Muscle layer of colon (tissue), 2 donors: ENCODE measurements around the gene YES1.

Source experiments
- H3K27ac ChIP-seq: one replicate; pipeline ENCODE4 v1.7.0; 2013; ENCODE audit warnings: low read depth, mild to moderate bottlenecking, low read length, moderate library complexity
- H3K27me3 ChIP-seq, 2 donors: one replicate each; pipeline ENCODE4 v1.7.0; 2013; ENCODE audit warnings: low read length in 2 of 2, mild to moderate bottlenecking in 2 of 2; ENCODE audit not compliant: insufficient read depth in 2 of 2, control insufficient read depth in 1 of 2
- H3K36me3 ChIP-seq: one replicate; pipeline ENCODE4 v1.7.0; 2013; ENCODE audit warnings: mild to moderate bottlenecking, low read length; ENCODE audit not compliant: insufficient read depth
- H3K4me1 ChIP-seq: one replicate; pipeline ENCODE4 v1.7.0; 2013; ENCODE audit warnings: mild to moderate bottlenecking, low read length; ENCODE audit not compliant: insufficient read depth
- H3K4me3 ChIP-seq, 2 donors: one replicate each; pipeline ENCODE4 v1.7.0; 2013; ENCODE audit warnings: low read length in 2 of 2, low read depth in 1 of 2, mild to moderate bottlenecking in 1 of 2, moderate library complexity in 1 of 2
- H3K9ac ChIP-seq: one replicate; pipeline ENCODE4 v1.7.0; 2013; ENCODE audit warnings: low read length
- H3K9me3 ChIP-seq: one replicate; pipeline ENCODE4 v1.7.0; 2013; ENCODE audit warnings: mild to moderate bottlenecking, low read length
- donor health status: abdominal sarcoma.
- donor health status: Adenocarcinoma of cecum.

The YES1 gene

DNA sequence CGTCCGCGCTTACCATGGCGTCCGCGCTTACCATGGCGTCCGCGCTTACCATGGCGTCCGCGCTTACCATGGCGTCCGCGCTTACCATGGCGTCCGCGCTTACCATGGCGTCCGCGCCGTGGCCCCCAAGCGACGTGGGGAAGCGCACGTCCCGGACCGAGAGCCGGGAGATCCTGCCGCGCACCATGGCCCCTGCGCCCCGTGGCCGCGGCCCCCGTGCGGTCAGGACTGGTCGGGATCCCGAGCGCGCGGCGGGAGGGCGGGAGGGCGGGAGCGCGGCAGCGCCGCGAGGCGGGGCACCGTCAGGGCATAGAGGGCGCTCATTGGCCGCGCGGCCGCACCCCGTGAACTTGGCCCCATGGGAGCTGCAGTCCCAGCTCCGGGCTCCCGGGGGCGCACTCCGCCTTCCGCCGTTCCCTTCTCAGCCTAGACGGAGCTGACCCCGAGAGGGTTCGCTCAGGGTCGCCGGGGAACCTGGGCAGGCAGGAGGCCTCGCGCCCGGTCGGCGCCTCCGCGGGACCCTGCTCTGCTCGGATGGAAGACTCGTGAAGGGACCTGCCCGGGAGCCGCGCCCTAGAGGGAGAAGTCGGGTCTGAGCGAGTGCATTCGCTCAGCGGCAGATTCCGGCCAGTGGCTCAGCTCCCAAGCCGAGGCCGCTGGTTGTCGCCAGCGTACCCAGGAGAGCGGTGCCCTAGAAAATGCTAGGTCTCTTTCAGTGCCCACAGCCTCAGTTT, 99.5 kb downstream of the YES1 start, which contains the start of gene ENOSF1:
Gene ENOSF1, minus strand, starts transcription at position 230 of the 734 bp plus-strand sequence. Its CDS starts 43 bp downstream, at position 187.
- Histone ChIP-seq H3K4me3 (peak within 1 kb of the TSS; percentile 60 to 91), H3K36me3 (peaks cover 11% of the 10 kb centered on the region), H3K4me1 (peaks cover 15% of the 10 kb centered on the region), H3K27ac (peak within 1 kb of the TSS; percentile 77), H3K27me3 (no peaks in the 10 kb centered on the region), H3K9ac (peak within 1 kb of the TSS; percentile 77), H3K9me3 (no peaks in the 10 kb centered on the region)

DNA sequence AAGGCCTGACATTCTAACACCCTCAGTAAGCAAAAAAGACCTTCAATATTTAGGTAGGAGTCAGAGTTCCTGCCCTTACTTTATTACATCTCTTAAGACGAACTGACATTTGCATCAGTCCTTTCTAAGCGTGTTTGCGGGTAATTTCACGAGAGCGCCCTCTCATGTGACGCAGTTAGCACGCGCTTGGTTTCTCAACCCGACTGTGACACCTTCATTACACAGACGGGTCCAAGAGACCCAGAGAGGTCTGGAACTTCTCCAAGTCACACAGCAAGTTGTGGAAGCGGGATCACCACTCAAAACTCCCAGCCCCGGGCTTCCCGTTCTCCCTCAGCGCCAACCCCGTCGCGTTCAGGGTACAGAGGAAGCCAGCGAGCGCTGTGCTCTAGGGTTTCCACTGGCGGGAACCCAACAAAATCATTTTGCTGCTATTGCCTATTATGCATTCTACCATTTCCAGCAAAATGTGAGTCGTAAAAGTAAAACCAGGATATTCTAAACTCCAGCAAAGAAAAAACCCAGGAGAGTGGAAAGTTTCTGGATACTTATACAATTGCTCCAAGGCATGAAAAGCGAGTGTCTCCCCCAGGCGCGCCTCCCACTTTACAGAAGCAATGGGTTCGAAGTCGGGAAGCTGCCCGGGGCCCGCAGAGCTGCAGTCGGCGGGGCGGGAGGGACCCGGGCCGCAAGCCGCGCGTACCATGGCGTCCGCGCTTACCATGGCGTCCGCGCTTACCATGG, 100.2 kb downstream of the YES1 start:
- H3K4me1 ChIP-seq = peaks cover 18% of the 10 kb centered on the region
- peak overlapping the region; percentile 77 for H3K27ac ChIP-seq
- H3K9ac ChIP-seq = peak overlapping the region; percentile 77
- H3K4me3 ChIP-seq = peak overlapping the region; percentile 60 to 91
- no peaks in the 10 kb centered on the region for H3K27me3 ChIP-seq
- H3K36me3 ChIP-seq = peaks cover 11% of the 10 kb centered on the region
- no peaks in the 10 kb centered on the region for H3K9me3 ChIP-seq

DNA sequence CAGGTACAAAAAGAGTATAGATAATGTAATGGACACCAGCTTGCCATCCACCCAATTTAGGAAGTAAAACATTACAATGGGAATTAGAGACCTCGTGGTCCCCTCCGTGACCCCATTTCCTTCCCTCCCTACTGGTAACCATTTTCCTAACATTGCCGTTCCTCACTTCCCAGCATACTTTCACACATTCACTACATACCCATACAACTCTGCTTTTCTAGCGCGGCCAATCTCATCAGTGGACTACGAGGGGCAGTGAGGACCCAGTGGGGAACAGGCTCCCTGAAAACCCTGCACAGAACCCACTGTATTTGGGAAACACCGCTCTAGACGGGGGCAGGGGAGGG, 100.8 kb downstream of the YES1 start:
- peaks cover 18% of the 10 kb centered on the region for H3K4me1 ChIP-seq
- peak overlapping the region; percentile 77 for H3K9ac ChIP-seq
- H3K27ac ChIP-seq = peak overlapping the region; percentile 77
- peak overlapping the region; percentile 60 to 91 for H3K4me3 ChIP-seq
- no peaks in the 10 kb centered on the region for H3K27me3 ChIP-seq
- peaks cover 11% of the 10 kb centered on the region for H3K36me3 ChIP-seq
- no peaks in the 10 kb centered on the region for H3K9me3 ChIP-seq

DNA sequence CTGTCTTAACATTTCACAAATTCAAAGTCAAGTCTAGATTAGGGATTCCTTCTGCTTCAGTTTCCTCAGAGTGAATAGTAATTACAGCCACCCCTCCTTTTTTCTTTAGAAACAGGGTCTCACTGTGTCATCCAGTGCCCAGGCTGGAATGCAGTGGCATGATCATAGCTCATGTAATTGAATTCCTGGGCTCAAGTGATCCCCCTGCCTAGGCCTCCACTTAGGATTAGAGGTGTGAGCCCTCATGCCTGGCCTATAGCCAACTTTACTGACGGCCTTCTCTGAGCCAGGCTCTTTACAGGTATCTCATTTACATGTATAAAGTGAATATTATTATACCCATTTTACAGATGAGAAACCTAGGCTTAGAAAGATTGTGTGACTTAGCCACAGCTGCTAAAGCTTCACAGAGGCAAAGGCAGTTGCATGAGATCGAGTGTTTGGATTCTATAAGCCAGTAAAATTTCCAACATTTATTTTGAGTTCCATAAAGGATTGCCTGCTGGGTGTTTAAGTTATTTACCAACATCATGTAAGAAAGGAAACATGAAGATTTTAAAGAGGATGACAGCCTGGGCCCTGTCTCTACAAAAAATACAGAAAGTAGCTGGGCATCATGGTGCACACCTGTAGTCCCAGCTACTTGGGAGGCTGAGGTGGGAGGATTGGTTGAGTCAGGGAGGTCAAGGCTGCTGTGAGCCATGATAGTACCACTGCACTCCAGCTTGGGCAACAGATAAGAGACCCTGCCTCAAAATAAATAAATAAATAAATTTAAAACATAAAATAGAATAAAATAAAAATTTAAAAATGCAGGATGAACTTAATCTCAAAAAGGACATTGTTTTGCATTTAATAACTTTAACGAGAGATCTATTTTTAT, 101.4 kb downstream of the YES1 start:
- Histone ChIP-seq H3K27ac (no peak overlapping the region), H3K27me3 (no peaks in the 10 kb centered on the region), H3K4me1 (peaks cover 18% of the 10 kb centered on the region), H3K4me3 (no peak overlapping the region), H3K9ac (no peak overlapping the region), H3K36me3 (peaks cover 11% of the 10 kb centered on the region), H3K9me3 (no peaks in the 10 kb centered on the region)

DNA sequence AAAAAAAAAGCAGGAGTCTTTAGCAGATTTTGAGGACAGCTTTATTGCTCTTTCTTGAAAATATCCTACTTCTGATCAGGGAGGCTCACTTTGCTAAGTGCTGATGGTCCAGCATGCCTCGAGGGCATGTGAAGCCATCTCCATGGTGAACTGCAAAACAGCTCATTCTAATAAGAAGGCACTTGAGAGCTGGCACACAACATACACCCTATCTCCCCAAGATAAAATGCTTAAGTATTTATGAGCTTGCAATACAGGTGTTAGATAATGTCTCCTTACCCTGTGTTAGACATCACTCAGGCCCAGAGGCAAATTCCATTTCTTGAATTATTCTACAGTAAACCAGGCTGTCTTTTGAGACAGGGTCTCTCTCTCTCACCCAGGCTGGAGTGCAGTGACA, 102.3 kb downstream of the YES1 start:
- no peak overlapping the region for H3K9ac ChIP-seq
- no peak overlapping the region for H3K4me3 ChIP-seq
- H3K36me3 ChIP-seq = peaks cover 15% of the 10 kb centered on the region
- H3K27me3 ChIP-seq = no peaks in the 10 kb centered on the region
- no peaks in the 10 kb centered on the region for H3K9me3 ChIP-seq
- H3K4me1 ChIP-seq = peaks cover 18% of the 10 kb centered on the region
- H3K27ac ChIP-seq = no peak overlapping the region

DNA sequence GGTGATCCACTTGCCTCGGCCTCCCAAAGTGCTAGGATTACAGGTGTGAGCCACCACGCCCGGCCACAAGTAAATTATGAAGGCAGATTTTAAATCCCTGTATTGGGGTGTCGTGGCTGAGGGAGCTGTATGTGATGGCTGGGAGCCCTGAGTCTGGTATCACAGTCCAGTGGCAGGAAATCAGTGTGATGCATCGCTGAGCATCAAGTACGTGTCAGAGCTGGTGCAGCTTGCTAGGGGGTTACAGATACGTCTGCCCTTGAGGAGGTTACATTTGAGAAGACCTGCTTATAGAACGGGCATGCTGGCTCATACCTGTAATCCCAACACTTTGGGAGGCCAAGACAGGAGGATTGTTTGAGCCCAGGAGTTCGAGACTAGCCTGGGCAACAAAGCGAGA, 103.9 kb downstream of the YES1 start:
- H3K27ac ChIP-seq = no peak overlapping the region
- H3K27me3 ChIP-seq = no peaks in the 10 kb centered on the region
- H3K4me3 ChIP-seq = no peak overlapping the region
- H3K9ac ChIP-seq = no peak overlapping the region
- H3K9me3 ChIP-seq = no peaks in the 10 kb centered on the region
- peaks cover 17% of the 10 kb centered on the region for H3K36me3 ChIP-seq
- H3K4me1 ChIP-seq = peaks cover 28% of the 10 kb centered on the region

DNA sequence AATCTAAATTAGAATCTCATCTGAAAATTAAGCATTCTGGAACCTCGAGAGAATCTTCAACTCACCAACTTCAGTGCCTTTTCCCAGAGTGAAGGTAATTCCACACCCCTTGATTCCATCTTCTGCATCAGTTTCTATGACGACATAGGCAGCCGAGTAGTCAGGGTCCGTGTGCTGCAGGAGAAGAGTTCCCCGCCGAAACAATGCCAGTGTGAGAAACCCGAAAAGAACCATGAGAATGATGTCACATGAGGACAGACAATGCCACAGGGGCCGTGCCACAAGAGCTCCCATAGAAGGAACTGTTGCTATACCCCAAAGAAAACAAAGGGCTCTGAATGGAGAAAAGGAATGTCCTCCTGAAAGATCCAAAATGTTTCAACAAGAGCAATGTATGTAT, 105.6 kb downstream of the YES1 start:
- Histone ChIP-seq H3K4me1 (peaks cover 32% of the 10 kb centered on the region), H3K4me3 (no peak overlapping the region), H3K27me3 (no peaks in the 10 kb centered on the region), H3K36me3 (peaks cover 19% of the 10 kb centered on the region), H3K27ac (no peak overlapping the region), H3K9me3 (no peaks in the 10 kb centered on the region), H3K9ac (no peak overlapping the region)

DNA sequence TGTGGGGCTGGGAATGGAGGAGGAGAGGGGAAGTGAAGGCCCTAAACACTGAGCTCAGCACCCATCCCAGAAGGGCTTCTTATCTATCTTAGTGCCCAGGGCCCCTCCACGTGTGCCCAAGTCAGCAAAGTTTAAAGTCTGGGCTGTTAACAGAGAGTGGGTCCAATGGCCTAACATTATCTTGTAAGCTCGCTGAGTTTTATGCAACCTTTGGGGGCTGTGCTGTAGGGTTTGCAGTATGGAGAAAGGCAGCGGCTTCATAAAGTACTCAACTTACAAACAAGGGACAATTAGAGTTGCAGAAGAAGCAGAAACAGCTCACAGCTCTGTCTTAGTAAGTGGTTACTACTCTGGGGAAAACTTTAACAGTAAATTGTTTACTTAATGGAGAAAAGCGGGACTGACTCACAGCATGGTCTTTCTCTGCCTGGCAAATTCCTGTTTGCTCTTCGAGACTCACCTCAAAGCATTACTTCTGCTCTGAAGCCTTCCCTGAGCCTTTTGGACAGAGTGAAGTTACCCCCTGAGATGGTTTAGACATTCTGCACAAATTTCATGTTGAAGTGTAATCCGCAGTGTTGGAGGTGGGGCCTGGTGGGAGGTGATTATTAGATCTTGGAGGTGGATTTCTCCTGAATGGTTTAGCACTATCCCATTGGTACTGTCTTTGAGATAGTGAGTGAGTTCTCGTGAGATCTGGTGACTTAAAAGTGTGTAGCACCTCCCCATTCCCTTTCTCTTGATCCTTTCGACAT, 108.7 kb downstream of the YES1 start:
- Histone ChIP-seq H3K4me1 (peaks cover 17% of the 10 kb centered on the region), H3K27ac (no peak overlapping the region), H3K9me3 (no peaks in the 10 kb centered on the region), H3K4me3 (no peak overlapping the region), H3K9ac (no peak overlapping the region), H3K27me3 (no peaks in the 10 kb centered on the region), H3K36me3 (peaks cover 20% of the 10 kb centered on the region)

DNA sequence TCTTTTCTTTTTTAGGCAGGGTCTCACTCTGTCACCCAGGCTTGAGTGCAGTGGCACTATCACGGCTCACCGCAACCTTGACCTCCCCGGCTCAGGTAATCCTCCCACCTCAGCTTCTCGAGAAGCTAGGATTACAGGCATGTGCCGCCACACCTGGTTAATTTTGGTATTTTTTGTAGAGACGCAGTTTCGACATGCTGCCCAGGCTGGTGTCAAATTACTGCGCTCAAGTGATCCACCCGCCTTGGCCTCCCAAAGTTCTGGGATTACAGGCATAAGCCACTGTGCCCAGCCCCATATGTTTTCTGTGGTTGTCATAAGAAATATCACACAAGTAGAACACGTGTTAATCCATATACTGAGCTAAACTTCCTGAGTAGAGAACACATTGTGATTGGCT, 114.2 kb downstream of the YES1 start:
- no peaks in the 10 kb centered on the region for H3K9me3 ChIP-seq
- peaks cover 8% of the 10 kb centered on the region for H3K4me1 ChIP-seq
- no peak overlapping the region for H3K9ac ChIP-seq
- no peak overlapping the region for H3K27ac ChIP-seq
- H3K27me3 ChIP-seq = no peaks in the 10 kb centered on the region
- peaks cover 15% of the 10 kb centered on the region for H3K36me3 ChIP-seq
- H3K4me3 ChIP-seq = no peak overlapping the region

DNA sequence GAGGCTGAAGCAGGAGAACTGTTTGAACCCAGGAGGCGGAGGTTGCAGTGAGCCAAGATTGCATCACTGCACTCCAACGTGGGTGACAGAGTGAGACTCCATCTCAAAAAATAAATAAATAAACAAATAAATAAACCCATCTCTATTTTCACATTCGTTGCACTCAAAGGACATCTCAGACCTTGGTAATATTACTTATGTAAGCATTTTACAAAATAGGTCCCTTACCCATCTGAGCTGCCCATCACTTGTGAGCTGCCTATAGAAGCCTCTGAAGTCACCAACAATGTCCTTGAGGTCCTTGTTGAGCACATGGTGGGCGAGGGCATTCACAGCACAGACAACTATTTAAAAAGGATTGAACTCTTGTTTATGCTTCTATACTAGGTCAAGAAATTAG, 115.0 kb downstream of the YES1 start:
- Histone ChIP-seq H3K36me3 (peaks cover 22% of the 10 kb centered on the region), H3K9ac (no peak overlapping the region), H3K4me3 (no peak overlapping the region), H3K9me3 (no peaks in the 10 kb centered on the region), H3K27me3 (no peaks in the 10 kb centered on the region), H3K4me1 (peaks cover 7% of the 10 kb centered on the region), H3K27ac (no peak overlapping the region)
